Measurements from ENCODE around the gene ZNF32.

Gene ZNF32

DNA sequence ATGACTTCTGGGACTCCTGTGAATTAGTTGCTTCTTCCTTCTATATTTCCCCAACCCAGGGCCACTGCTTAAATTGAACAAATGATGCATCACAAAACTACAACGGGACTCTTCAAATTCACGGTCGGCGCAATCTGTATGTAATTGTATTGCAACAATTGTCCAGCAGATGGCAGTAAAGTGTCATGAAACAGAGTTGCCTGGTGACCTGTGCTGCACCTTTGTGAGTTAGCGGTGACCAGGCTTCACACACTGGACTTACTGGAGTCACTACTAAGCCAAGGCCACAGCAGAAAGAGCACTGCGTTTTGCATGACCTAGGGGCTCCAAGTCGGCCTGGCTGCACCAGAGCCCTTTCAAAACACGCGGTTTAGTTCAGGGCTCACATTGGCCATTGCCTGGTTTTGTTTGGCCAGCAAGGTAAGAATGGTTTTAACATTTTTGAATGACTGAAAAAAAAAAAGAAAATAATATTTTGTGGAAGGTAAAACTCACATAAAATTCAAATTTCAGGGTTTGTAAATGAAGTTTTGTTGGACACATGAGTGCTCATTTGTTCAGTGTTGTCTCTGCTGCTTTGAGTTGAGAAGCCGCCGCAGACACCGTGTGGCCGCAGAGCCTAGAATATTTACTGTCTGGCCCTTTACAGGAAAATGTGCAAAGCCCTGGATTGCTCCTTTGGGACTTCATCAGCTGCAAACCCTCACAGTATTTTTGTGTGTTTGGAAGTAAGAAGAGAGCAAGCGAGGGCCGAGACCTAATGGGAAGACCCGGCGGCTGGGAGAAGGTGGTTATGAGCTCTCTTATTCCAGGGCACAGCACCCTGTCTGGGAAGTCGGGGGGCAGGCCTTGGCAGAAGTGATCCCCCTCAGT is 23.2 kb upstream of the ZNF32 start:
- Histone ChIP-seq H3K4me2 (ENCODE audit: low read length) (no peak overlapping the region), H3K9ac (ENCODE audit: low read length) (no peak overlapping the region), H3K36me3 (ENCODE audit: insufficient read depth, low read length) (no peaks in the 10 kb centered on the region), H2AFZ (ENCODE audit: low read length) (no peak overlapping the region), H3K4me3 (ENCODE audit: low read depth, low read length, poor library complexity, severe bottlenecking) (no peak overlapping the region), H4K20me1 (ENCODE audit: insufficient read depth, low read length) (no peaks in the 10 kb centered on the region), H3K79me2 (ENCODE audit: insufficient read depth, low read length) (no peaks in the 10 kb centered on the region), H3F3A (ENCODE audit: insufficient read depth, low read length) (no peaks in the 10 kb centered on the region), H3K27me3 (ENCODE audit: insufficient read depth, low read length) (peaks cover 4% of the 10 kb centered on the region; the same call in 1 of the 2 replicates), H3K9me2 (ENCODE audit: low read depth, low read length) (no peaks in the 10 kb centered on the region), H3K4me1 (ENCODE audit: insufficient read depth, low read length, severe bottlenecking) (no peaks in the 10 kb centered on the region), H3K27ac (ENCODE audit: low read depth, low read length, poor library complexity, severe bottlenecking) (no peak overlapping the region), H3K9me3 (ENCODE audit: low read length) (no peaks in the 10 kb centered on the region)
- no peak for TF ChIP-seq EZH2 (IDR thresholded peaks at IDR 0.05; ENCODE audit: borderline replicate concordance, low read length)
- TF ChIP-seq, protein P1, sequence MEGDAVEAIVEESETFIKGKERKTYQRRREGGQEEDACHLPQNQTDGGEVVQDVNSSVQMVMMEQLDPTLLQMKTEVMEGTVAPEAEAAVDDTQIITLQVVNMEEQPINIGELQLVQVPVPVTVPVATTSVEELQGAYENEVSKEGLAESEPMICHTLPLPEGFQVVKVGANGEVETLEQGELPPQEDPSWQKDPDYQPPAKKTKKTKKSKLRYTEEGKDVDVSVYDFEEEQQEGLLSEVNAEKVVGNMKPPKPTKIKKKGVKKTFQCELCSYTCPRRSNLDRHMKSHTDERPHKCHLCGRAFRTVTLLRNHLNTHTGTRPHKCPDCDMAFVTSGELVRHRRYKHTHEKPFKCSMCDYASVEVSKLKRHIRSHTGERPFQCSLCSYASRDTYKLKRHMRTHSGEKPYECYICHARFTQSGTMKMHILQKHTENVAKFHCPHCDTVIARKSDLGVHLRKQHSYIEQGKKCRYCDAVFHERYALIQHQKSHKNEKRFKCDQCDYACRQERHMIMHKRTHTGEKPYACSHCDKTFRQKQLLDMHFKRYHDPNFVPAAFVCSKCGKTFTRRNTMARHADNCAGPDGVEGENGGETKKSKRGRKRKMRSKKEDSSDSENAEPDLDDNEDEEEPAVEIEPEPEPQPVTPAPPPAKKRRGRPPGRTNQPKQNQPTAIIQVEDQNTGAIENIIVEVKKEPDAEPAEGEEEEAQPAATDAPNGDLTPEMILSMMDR (IDR thresholded peaks at IDR 0.05; ENCODE audit: low read length) = peak; percentile 80

DNA sequence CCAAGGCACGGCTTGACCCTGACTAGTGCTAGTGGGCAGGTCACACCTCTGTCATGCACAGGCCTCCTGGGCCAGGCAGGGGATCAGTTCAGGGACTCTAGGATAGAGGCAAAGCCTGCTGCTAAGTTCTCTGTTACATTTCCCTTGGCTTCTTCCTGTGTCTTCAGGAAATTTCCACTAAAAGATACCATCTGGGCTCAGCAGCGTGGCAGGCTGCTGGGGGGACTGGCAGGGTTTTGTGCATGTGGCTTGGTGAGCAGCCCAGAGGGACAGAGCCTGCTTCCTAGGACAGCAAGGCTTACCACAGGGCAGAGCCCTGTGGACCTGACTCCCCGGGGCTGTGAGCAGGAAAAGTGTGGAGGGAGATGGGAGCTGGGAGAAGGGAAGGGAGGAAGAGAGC is 20.7 kb upstream of the ZNF32 start:
- H2AFZ ChIP-seq (ENCODE audit: low read length) = no peak overlapping the region
- no peaks in the 10 kb centered on the region for H3K9me3 ChIP-seq (ENCODE audit: low read length)
- H3K27ac ChIP-seq (ENCODE audit: low read depth, low read length, poor library complexity, severe bottlenecking) = no peak overlapping the region
- H3K27me3 ChIP-seq (ENCODE audit: insufficient read depth, low read length) = 0 out of 2 replicates have a peak, but pooled peaks cover 4% of the 10 kb centered on the region
- no peaks in the 10 kb centered on the region for H3F3A ChIP-seq (ENCODE audit: insufficient read depth, low read length)
- H3K79me2 ChIP-seq (ENCODE audit: insufficient read depth, low read length) = no peaks in the 10 kb centered on the region
- H3K4me2 ChIP-seq (ENCODE audit: low read length) = no peak overlapping the region
- H3K4me3 ChIP-seq (ENCODE audit: low read depth, low read length, poor library complexity, severe bottlenecking) = no peak overlapping the region
- no peak overlapping the region for H3K9ac ChIP-seq (ENCODE audit: low read length)
- TF ChIP-seq, protein P1 (IDR thresholded peaks at IDR 0.05; ENCODE audit: low read length) = no peak
- no peak for TF ChIP-seq EZH2 (IDR thresholded peaks at IDR 0.05; ENCODE audit: borderline replicate concordance, low read length)
- H3K9me2 ChIP-seq (ENCODE audit: low read depth, low read length) = no peaks in the 10 kb centered on the region
- H3K36me3 ChIP-seq (ENCODE audit: insufficient read depth, low read length) = no peaks in the 10 kb centered on the region
- no peaks in the 10 kb centered on the region for H4K20me1 ChIP-seq (ENCODE audit: insufficient read depth, low read length)
- H3K4me1 ChIP-seq (ENCODE audit: insufficient read depth, low read length, severe bottlenecking) = no peaks in the 10 kb centered on the region

DNA sequence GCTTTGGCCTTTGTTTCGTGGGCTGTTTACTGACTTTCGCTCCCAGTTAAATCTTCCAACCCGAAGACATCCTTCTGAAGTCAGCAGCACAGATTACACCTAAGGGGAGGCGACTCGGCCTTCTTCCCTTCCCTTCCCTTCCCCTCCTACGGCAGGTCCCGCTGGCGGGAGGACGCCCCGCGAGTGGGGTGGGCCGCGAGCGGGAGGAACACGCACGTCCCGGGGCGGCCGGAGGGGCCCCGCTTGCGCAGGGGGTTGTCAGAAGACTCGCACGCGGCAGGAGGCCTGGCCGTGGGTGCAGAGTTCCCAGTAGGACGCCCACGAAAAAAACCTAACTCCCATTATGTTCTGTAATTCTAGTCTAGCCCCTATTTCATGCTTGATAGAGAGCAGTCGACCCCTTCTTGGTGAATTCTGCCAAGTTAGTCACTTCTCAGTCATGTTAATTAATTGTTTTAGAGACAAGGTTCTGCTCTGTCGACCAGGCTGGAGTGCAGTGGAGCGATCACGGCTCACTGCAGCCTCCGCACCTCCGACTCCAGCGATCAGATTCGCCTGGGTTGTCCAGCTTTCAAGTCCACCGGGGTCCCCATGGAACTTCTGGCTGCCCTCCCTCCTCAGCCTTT is 19.2 kb upstream of the ZNF32 start:
- Histone ChIP-seq H3K4me2 (ENCODE audit: low read length) (no peak overlapping the region), H3K9ac (ENCODE audit: low read length) (no peak overlapping the region), H3K27me3 (ENCODE audit: insufficient read depth, low read length) (0 out of 2 replicates have a peak, but pooled peaks cover 4% of the 10 kb centered on the region), H3F3A (ENCODE audit: insufficient read depth, low read length) (no peaks in the 10 kb centered on the region), H3K9me3 (ENCODE audit: low read length) (no peaks in the 10 kb centered on the region), H3K4me1 (ENCODE audit: insufficient read depth, low read length, severe bottlenecking) (no peaks in the 10 kb centered on the region), H3K27ac (ENCODE audit: low read depth, low read length, poor library complexity, severe bottlenecking) (no peak overlapping the region), H3K79me2 (ENCODE audit: insufficient read depth, low read length) (no peaks in the 10 kb centered on the region), H2AFZ (ENCODE audit: low read length) (no peak overlapping the region), H3K9me2 (ENCODE audit: low read depth, low read length) (no peaks in the 10 kb centered on the region), H3K36me3 (ENCODE audit: insufficient read depth, low read length) (no peaks in the 10 kb centered on the region), H3K4me3 (ENCODE audit: low read depth, low read length, poor library complexity, severe bottlenecking) (no peak overlapping the region), H4K20me1 (ENCODE audit: insufficient read depth, low read length) (no peaks in the 10 kb centered on the region)
- TF ChIP-seq, protein P1 (IDR thresholded peaks at IDR 0.05; ENCODE audit: low read length) = no peak
- TF ChIP-seq EZH2 (IDR thresholded peaks at IDR 0.05; ENCODE audit: borderline replicate concordance, low read length) = no peak
